CD4-positive, alpha-beta T cell (primary cell): ENCODE data around the gene EPB41L3. TPM values are rescaled to one million over a fixed set of nuclear protein-coding genes. Genes with fewer than 3 reads are reported as not detected.

ENCODE experiments used
- ATAC-seq: fragments of 200-7000 bp; cut with Tn5 transposase; one replicate; pipeline ENCODE4 v1.10.0; 2022; ENCODE audit warnings: mild to moderate bottlenecking; ENCODE audit not compliant: poor library complexity
- CTCF ChIA-PET: fragments of 350-600 bp; sonication (Branson Sonifier 250); formaldehyde crosslinking; loops from one replicate; lab custom pipeline; 2021; ENCODE audit warnings: antibody characterized with exemption, inconsistent platforms; lab: Charles Lee
- POLR2A ChIA-PET: fragments of 350-600 bp; sonication (Branson Sonifier 250); formaldehyde crosslinking; loops from one replicate; lab custom pipeline; 2021; ENCODE audit warnings: antibody characterized with exemption, inconsistent platforms; lab: Charles Lee
- DNase-seq, 14 experiments: peaks; one replicate each; pipeline ENCODE4 v3.0.0-alpha.2; 2013 to 2020; ENCODE audit warnings: mixed read lengths in 2 of 14
- H3K27ac ChIP-seq, 2 donors: one replicate each; pipeline versions ENCODE4 v1.5.1 to v1.7.0; 2013; ENCODE audit warnings: low read length in 2 of 2, low read depth in 1 of 2, mild to moderate bottlenecking in 1 of 2
- H3K27me3 ChIP-seq, 2 experiments: 1 replicate in 1 of 2; 2 replicates in 1 of 2; pipeline versions ENCODE4 v1.6.1 to v1.7.0; 2013; ENCODE audit warnings: low read length in 2 of 2, control low read depth in 1 of 2, mild to moderate bottlenecking in 1 of 2, moderate library complexity in 1 of 2; ENCODE audit not compliant: insufficient read depth in 2 of 2, control insufficient read depth in 1 of 2
- H3K36me3 ChIP-seq: one replicate; pipeline ENCODE4 v1.6.1; 2013; ENCODE audit warnings: low read length, control low read depth; ENCODE audit not compliant: insufficient read depth
- H3K4me1 ChIP-seq: one replicate; pipeline ENCODE4 v1.6.1; 2013; ENCODE audit warnings: low read length, control low read depth; ENCODE audit not compliant: insufficient read depth
- H3K4me3 ChIP-seq: one replicate; pipeline ENCODE4 v1.5.1; 2013; ENCODE audit warnings: mild to moderate bottlenecking, low read length, moderate library complexity
- H3K9me3 ChIP-seq, 2 experiments: 1 replicate in 1 of 2; 2 replicates in 1 of 2; pipeline versions ENCODE4 v1.6.1 to v1.7.0; 2013; ENCODE audit warnings: low read length in 2 of 2, mild to moderate bottlenecking in 2 of 2, control low read depth in 1 of 2, moderate library complexity in 1 of 2; ENCODE audit not compliant: control insufficient read depth in 1 of 2, insufficient read depth in 1 of 2
- H3K27ac Mint-ChIP-seq: one replicate; pipeline ENCODE4 v1.8.0; 2020; ENCODE audit warnings: mixed read lengths
- H3K27me3 Mint-ChIP-seq: one replicate; pipeline ENCODE4 v1.8.0; 2021; ENCODE audit warnings: mixed read lengths
- H3K36me3 Mint-ChIP-seq: one replicate; pipeline ENCODE4 v1.8.0; 2021; ENCODE audit warnings: low read depth, mixed read lengths
- H3K4me1 Mint-ChIP-seq: one replicate; pipeline ENCODE4 v1.8.0; 2021; ENCODE audit warnings: low read depth, mixed read lengths
- H3K4me3 Mint-ChIP-seq: one replicate; pipeline ENCODE4 v1.8.0; 2020; ENCODE audit warnings: mild to moderate bottlenecking, mixed read lengths
- H3K9me3 Mint-ChIP-seq: one replicate; pipeline ENCODE4 v1.8.0; 2020; ENCODE audit warnings: mixed read lengths
- intact Hi-C, 2 experiments: fragments of 100-400 bp; cut with DNase I in 1 of 2; cut with micrococcal nuclease in 1 of 2; formaldehyde crosslinking; loops; one replicate each; pipeline versions ENCODE4 v1.15.1 to v1.9.0; 2023 to 2025; cut with DNase I, micrococcal nuclease
- total RNA-seq, 174 experiments: library from RNA in 2 of 174; stranded (reverse) in 2 of 174; gene quantifications; one replicate each; pipeline ENCODE4 v1.2.3 and lab custom pipeline; 2021 to 2026
- TF ChIP-seq, protein P1 (sequence below): fragments of 200-600 bp; IDR thresholded peaks from one replicate; pipeline ENCODE4 v1.8.0; 2022; ENCODE audit warnings: antibody characterized with exemption, mild to moderate bottlenecking

The EPB41L3 gene
- total RNA-seq, 2 experiments from 2014 or later, result 10.9 to 11.2 TPM

DNA sequence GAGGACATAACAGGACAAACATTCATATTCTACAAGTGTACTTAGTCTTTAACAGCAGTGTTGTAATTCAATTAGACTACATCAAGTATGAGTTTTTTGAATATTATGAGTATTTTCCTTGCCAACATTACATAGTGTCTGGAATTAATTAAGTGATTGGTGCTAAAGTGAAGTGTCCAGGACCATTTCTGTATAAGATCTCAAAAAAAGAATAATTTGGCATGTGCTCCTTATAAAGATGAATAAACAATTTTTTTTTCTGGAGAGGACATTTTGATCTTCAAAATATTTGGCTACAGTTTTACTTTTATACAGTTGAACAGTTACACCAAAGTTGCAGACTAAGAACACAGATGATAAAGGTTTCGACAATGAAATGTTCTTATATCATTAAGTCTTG, 15.1 kb upstream of the EPB41L3 start:
- no peak overlapping the region for H3K27ac Mint-ChIP-seq
- POLR2A ChIA-PET, result no interaction called here
- H3K4me3 Mint-ChIP-seq, result no peak overlapping the region
- no peak for ATAC-seq
- H3K36me3 Mint-ChIP-seq, result no peaks in the 10 kb centered on the region
- Histone ChIP-seq H3K27ac (no peak overlapping the region), H3K9me3 (no peaks in the 10 kb centered on the region), H3K4me3 (no peak overlapping the region), H3K27me3 (peaks cover 0 to 3% of the 10 kb centered on the region in 2 experiments), H3K4me1 (no peaks in the 10 kb centered on the region), H3K36me3 (no peaks in the 10 kb centered on the region)
- H3K27me3 Mint-ChIP-seq, result peaks cover 29% of the 10 kb centered on the region
- no peaks in the 10 kb centered on the region for H3K4me1 Mint-ChIP-seq
- intact Hi-C loops, result no loop called here
- DNase-seq, result no peak
- TF ChIP-seq, protein P1, sequence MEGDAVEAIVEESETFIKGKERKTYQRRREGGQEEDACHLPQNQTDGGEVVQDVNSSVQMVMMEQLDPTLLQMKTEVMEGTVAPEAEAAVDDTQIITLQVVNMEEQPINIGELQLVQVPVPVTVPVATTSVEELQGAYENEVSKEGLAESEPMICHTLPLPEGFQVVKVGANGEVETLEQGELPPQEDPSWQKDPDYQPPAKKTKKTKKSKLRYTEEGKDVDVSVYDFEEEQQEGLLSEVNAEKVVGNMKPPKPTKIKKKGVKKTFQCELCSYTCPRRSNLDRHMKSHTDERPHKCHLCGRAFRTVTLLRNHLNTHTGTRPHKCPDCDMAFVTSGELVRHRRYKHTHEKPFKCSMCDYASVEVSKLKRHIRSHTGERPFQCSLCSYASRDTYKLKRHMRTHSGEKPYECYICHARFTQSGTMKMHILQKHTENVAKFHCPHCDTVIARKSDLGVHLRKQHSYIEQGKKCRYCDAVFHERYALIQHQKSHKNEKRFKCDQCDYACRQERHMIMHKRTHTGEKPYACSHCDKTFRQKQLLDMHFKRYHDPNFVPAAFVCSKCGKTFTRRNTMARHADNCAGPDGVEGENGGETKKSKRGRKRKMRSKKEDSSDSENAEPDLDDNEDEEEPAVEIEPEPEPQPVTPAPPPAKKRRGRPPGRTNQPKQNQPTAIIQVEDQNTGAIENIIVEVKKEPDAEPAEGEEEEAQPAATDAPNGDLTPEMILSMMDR, result no peak
- CTCF ChIA-PET, result no interaction called here
- peaks cover 3% of the 10 kb centered on the region for H3K9me3 Mint-ChIP-seq

DNA sequence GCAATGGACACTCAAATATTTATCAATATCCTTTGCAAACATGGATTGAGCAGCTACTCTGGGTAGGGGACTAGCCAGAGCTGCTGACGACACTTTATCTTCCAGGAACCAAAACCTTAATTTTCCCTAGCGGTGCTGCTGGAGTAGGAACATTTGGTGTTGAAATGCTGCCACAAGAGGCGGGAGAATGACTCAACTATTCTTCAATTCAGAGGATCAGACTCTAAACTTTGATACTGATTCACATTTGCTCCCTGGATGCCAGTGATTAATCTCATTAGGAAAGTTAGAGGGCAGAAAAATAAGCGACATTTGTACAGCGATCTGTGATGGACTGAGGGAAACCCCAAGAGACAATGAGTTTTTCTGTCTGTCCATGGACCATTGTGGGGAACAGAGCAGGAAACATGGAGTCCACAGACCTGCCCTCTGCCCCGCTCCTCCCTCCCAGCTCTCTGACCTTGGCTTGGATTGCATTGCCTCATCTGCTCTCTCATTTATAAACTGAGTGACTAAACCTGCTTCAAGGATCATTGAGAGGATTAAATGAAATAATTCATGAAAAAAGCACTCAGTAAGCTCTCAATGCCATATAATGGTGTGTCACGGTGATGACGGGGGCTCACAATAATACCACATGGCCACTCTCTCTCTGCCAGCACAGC, 12.6 kb upstream of the EPB41L3 start:
- H3K9me3 Mint-ChIP-seq, result no peaks in the 10 kb centered on the region
- POLR2A ChIA-PET, result no interaction called here

DNA sequence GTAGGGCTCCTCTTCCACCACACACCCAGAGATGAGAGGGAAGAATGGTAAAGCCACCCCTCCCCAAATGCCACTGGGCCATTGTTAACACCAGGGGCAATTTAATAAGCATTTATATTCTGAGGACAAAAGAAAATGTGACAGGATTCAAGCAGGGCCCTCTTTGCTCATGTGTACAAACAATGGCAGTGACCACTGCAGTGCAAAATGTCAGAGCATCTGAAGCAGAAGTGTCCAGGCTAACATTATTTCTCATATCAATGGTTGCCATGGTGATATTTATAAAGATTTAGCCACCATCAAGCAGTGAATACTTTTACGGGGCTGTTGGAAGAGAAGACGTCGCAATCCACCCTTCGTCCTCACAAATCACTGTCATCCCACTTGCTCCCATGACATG, 10.8 kb upstream of the EPB41L3 start:
- Mint-ChIP-seq H3K4me3 (no peak overlapping the region), H3K4me1 (no peaks in the 10 kb centered on the region), H3K27me3 (peaks cover 32% of the 10 kb centered on the region), H3K9me3 (no peaks in the 10 kb centered on the region), H3K27ac (no peak overlapping the region), H3K36me3 (no peaks in the 10 kb centered on the region)
- TF ChIP-seq, protein P1, result no peak
- Histone ChIP-seq H3K36me3 (no peaks in the 10 kb centered on the region), H3K4me3 (no peak overlapping the region), H3K4me1 (no peaks in the 10 kb centered on the region), H3K9me3 (no peaks in the 10 kb centered on the region), H3K27me3 (no peaks in the 10 kb centered on the region), H3K27ac (no peak overlapping the region)
- no peak for DNase-seq
- ChIA-PET POLR2A (no interaction called here), CTCF (no interaction called here)
- no peak for ATAC-seq
- intact Hi-C loops, result no loop called here

More for the DNA sequence above, 12.6 kb upstream of the EPB41L3 start:
- Histone ChIP-seq H3K9me3 (no peaks in the 10 kb centered on the region), H3K27me3 (no peaks in the 10 kb centered on the region), H3K27ac (no peak overlapping the region), H3K4me3 (no peak overlapping the region), H3K36me3 (no peaks in the 10 kb centered on the region), H3K4me1 (no peaks in the 10 kb centered on the region)
- CTCF ChIA-PET, result no interaction called here
- intact Hi-C loops, result no loop called here
- Mint-ChIP-seq H3K36me3 (no peaks in the 10 kb centered on the region), H3K27ac (no peak overlapping the region), H3K4me1 (no peaks in the 10 kb centered on the region), H3K27me3 (peaks cover 28% of the 10 kb centered on the region), H3K4me3 (no peak overlapping the region)
- DNase-seq, result no peak
- TF ChIP-seq, protein P1, result no peak
- no peak for ATAC-seq
